Urinary bladder (tissue), 4 donors: ENCODE measurements around the gene SIGLEC9. TPM values are rescaled to one million over a fixed set of nuclear protein-coding genes. Genes with fewer than 3 reads are reported as not detected.

Experiments used
- DNase-seq: peaks from one replicate; pipeline ENCODE4 v3.0.0-alpha.2; 2015; ENCODE audit errors: extremely low spot score
- H3K27ac ChIP-seq: one replicate; pipeline ENCODE4 v1.5.1; 2013; ENCODE audit warnings: low read depth, mild to moderate bottlenecking, moderate library complexity
- H3K36me3 ChIP-seq: one replicate; pipeline ENCODE4 v1.6.1; 2013; ENCODE audit warnings: mild to moderate bottlenecking, moderate library complexity; ENCODE audit not compliant: insufficient read depth
- H3K4me1 ChIP-seq: one replicate; pipeline ENCODE4 v1.6.1; 2013; ENCODE audit warnings: mild to moderate bottlenecking, moderate library complexity; ENCODE audit not compliant: insufficient read depth
- H3K4me3 ChIP-seq: one replicate; pipeline ENCODE4 v1.5.1; 2013; ENCODE audit warnings: low read depth, low read length
- WGBS: extraction: QIAGEN DNeasy Blood & Tissue Kit; methylation state at CpG from one replicate; pipeline ENCODE4 v1.1.7; 2013; 5-methylcytosine and 5-hydroxymethylcytosine counted together
- polyA plus RNA-seq: library from polyadenylated mRNA; stranded (reverse); fragments of 200-250 nt; gene quantifications from one replicate; pipeline ENCODE4 v1.2.3, GENCODE V29; 2013
- total RNA-seq: library from RNA; depleted of rRNA; stranded (reverse); fragments of >200 nt; gene quantifications from one replicate; pipeline ENCODE4 v1.2.3, GENCODE V29; 2014
- donor health status: healthy with polysubstance abuse.
- donor health status: healthy.

Gene SIGLEC9
- total and polyA plus RNA-seq, 2 donors, result 1.4 to 5.5 TPM

- no peak for DNase-seq
- H3K27ac ChIP-seq, result no peak overlapping the region
- H3K4me3 ChIP-seq, result no peak overlapping the region
- no peaks in the 10 kb centered on the region for H3K36me3 ChIP-seq
- no peaks in the 10 kb centered on the region for H3K4me1 ChIP-seq
- WGBS, result 66% methylated on average over 22 of the region's 22 CpGs
Observed at GRCh38 chr19:51122112-51122981, 2.4 kb upstream of the SIGLEC9 start.

- WGBS, result 60% methylated on average over 6 of the region's 6 CpGs
- no peak overlapping the region for H3K4me3 ChIP-seq
- no peak overlapping the region for H3K27ac ChIP-seq
- no peaks in the 10 kb centered on the region for H3K36me3 ChIP-seq
- H3K4me1 ChIP-seq, result no peaks in the 10 kb centered on the region
- DNase-seq, result no peak
Observed at GRCh38 chr19:51123381-51123800, 1.3 kb upstream of the SIGLEC9 start.

GRCh38 chr19:51123802-51124201 is 904 bp upstream of the SIGLEC9 start:
- no peak for DNase-seq
- Histone ChIP-seq H3K4me1 (no peaks in the 10 kb centered on the region), H3K27ac (no peak overlapping the region), H3K36me3 (no peaks in the 10 kb centered on the region), H3K4me3 (no peak overlapping the region)
- 78% methylated on average over 9 of the region's 9 CpGs for WGBS

- Histone ChIP-seq H3K27ac (no peak overlapping the region), H3K36me3 (no peaks in the 10 kb centered on the region), H3K4me1 (no peaks in the 10 kb centered on the region), H3K4me3 (no peak overlapping the region)
- 82% methylated on average over 9 of the region's 9 CpGs for WGBS
- DNase-seq, result no peak
Observed at GRCh38 chr19:51124216-51124615, 490 bp upstream of the SIGLEC9 start.

GRCh38 chr19:51125421-51126075 is 842 bp downstream of the SIGLEC9 start:
- 89% methylated on average over 16 of the region's 16 CpGs for WGBS
- Histone ChIP-seq H3K27ac (no peak overlapping the region), H3K36me3 (no peaks in the 10 kb centered on the region), H3K4me1 (no peaks in the 10 kb centered on the region), H3K4me3 (no peak overlapping the region)
- DNase-seq, result no peak

- no peaks in the 10 kb centered on the region for H3K36me3 ChIP-seq
- WGBS, result 71% methylated on average over 6 of the region's 6 CpGs
- no peak for DNase-seq
- no peaks in the 10 kb centered on the region for H3K4me1 ChIP-seq
- no peak overlapping the region for H3K27ac ChIP-seq
- no peak overlapping the region for H3K4me3 ChIP-seq
Observed at GRCh38 chr19:51127032-51127431, 2.3 kb downstream of the SIGLEC9 start.

GRCh38 chr19:51127755-51128154 is 3.0 kb downstream of the SIGLEC9 start:
- Histone ChIP-seq H3K4me3 (no peak overlapping the region), H3K27ac (no peak overlapping the region), H3K36me3 (no peaks in the 10 kb centered on the region), H3K4me1 (no peaks in the 10 kb centered on the region)
- no peak for DNase-seq
- WGBS, result 68% methylated on average over 4 of the region's 4 CpGs

- H3K36me3 ChIP-seq, result no peaks in the 10 kb centered on the region
- H3K4me3 ChIP-seq, result no peak overlapping the region
- no peak overlapping the region for H3K27ac ChIP-seq
- DNase-seq, result no peak
- 90% methylated on average over 7 of the region's 7 CpGs for WGBS
- no peaks in the 10 kb centered on the region for H3K4me1 ChIP-seq
Observed at GRCh38 chr19:51128227-51128626, 3.5 kb downstream of the SIGLEC9 start.

GRCh38 chr19:51129716-51130115 is 5.0 kb downstream of the SIGLEC9 start:
- no peak for DNase-seq
- Histone ChIP-seq H3K4me3 (no peak overlapping the region), H3K27ac (no peak overlapping the region), H3K36me3 (no peaks in the 10 kb centered on the region), H3K4me1 (no peaks in the 10 kb centered on the region)
- 74% methylated on average over 8 of the region's 8 CpGs for WGBS

GRCh38 chr19:51131780-51132680 is 7.3 kb downstream of the SIGLEC9 start:
- H3K27ac ChIP-seq, result no peak overlapping the region
- H3K36me3 ChIP-seq, result no peaks in the 10 kb centered on the region
- no peaks in the 10 kb centered on the region for H3K4me1 ChIP-seq
- peak; percentile 4 for DNase-seq
- WGBS, result 36% methylated on average over 24 of the region's 24 CpGs
- no peak overlapping the region for H3K4me3 ChIP-seq

GRCh38 chr19:51135004-51135403 is 10.3 kb downstream of the SIGLEC9 start:
- no peaks in the 10 kb centered on the region for H3K36me3 ChIP-seq
- H3K27ac ChIP-seq, result no peak overlapping the region
- H3K4me3 ChIP-seq, result no peak overlapping the region
- no peak for DNase-seq
- no peaks in the 10 kb centered on the region for H3K4me1 ChIP-seq
- 74% methylated on average over 5 of the region's 5 CpGs for WGBS

- no peaks in the 10 kb centered on the region for H3K36me3 ChIP-seq
- no peak overlapping the region for H3K4me3 ChIP-seq
- no peak for DNase-seq
- no peaks in the 10 kb centered on the region for H3K4me1 ChIP-seq
- WGBS, result 79% methylated on average over 8 of the region's 8 CpGs
- H3K27ac ChIP-seq, result no peak overlapping the region
Observed at GRCh38 chr19:51135986-51136762, 11.5 kb downstream of the SIGLEC9 start.
